Bronchial epithelial cell (primary cell): ENCODE data around the gene NVL. TPM values are rescaled to one million over a fixed set of nuclear protein-coding genes. Genes with fewer than 3 reads are reported as not detected.
"Not testable (repeated sequence)": the region's sequence is repeated elsewhere in the genome, so short reads cannot be mapped to it uniquely, and the experiment has no call there.

Source experiments
- DNase-seq: peaks from one replicate; pipeline ENCODE4 v3.0.0-alpha.2; 2010; ENCODE audit warnings: low read depth
- FAIRE-seq: peaks from 2 replicates; lab custom pipeline; 2011; peaks lifted over from hg19 to GRCh38; lab: Jason Lieb, UNC
- H3K27me3 ChIP-seq: 2 replicates; pipeline ENCODE4 v1.5.1; 2011; ENCODE audit warnings: low read length; ENCODE audit not compliant: control insufficient read depth, insufficient read depth
- H3K36me3 ChIP-seq: 2 replicates; pipeline ENCODE4 v1.5.1; 2011; ENCODE audit warnings: low read length; ENCODE audit not compliant: control insufficient read depth, insufficient read depth
- H3K4me3 ChIP-seq: 2 replicates; pipeline ENCODE4 v1.5.1; 2011; ENCODE audit warnings: mild to moderate bottlenecking, low read depth, low read length, control low read depth
- CTCF ChIP-seq: IDR thresholded peaks from 2 replicates; pipeline ENCODE4 v1.5.1; 2011; ENCODE audit warnings: mild to moderate bottlenecking, moderate library complexity, low read length, control low read depth, inconsistent platforms; ENCODE audit not compliant: insufficient read depth, severe bottlenecking
- total RNA-seq: library from RNA; depleted of rRNA; stranded (reverse); fragments of >200 nt; gene quantifications from 2 replicates; pipeline ENCODE4 v1.2.1, GENCODE V29; 2014

NVL gene
- total RNA-seq, 1 donor from 2014 or later, result 23.7 TPM

- no peaks in the 10 kb centered on the region for H3K36me3 ChIP-seq
- no peak overlapping the region for H3K4me3 ChIP-seq
- no peaks in the 10 kb centered on the region for H3K27me3 ChIP-seq
- FAIRE-seq (no peak), DNase-seq (no peak)
- no peak for TF ChIP-seq CTCF
Measured at GRCh38 chr1:224353975-224354925, 24.3 kb upstream of the NVL start.

GRCh38 chr1:224352436-224353085 lies 22.6 kb upstream of the NVL start:
- FAIRE-seq, result not testable (repeated sequence)

GRCh38 chr1:224349716-224350115 lies 19.7 kb upstream of the NVL start:
- not testable (repeated sequence) for H3K4me3 ChIP-seq, H3K27me3 ChIP-seq, FAIRE-seq, H3K36me3 ChIP-seq, DNase-seq

More at GRCh38 chr1:224352436-224353085, 22.6 kb upstream of the NVL start:
- H3K36me3 ChIP-seq, DNase-seq, H3K4me3 ChIP-seq, H3K27me3 ChIP-seq: not testable (repeated sequence)

GRCh38 chr1:224348137-224348536 lies 18.2 kb upstream of the NVL start:
- no peak overlapping the region for H3K4me3 ChIP-seq
- no peak for TF ChIP-seq CTCF
- DNase-seq (no peak), FAIRE-seq (no peak)
- H3K36me3 ChIP-seq, result no peaks in the 10 kb centered on the region
- H3K27me3 ChIP-seq, result no peaks in the 10 kb centered on the region

GRCh38 chr1:224343679-224344078 lies 13.7 kb upstream of the NVL start:
- Histone ChIP-seq H3K27me3 (no peaks in the 10 kb centered on the region), H3K36me3 (no peaks in the 10 kb centered on the region), H3K4me3 (no peak overlapping the region)
- DNase-seq (no peak), FAIRE-seq (peak; percentile 18)
- TF ChIP-seq CTCF, result no peak

- not testable (repeated sequence) for H3K36me3 ChIP-seq, FAIRE-seq, H3K27me3 ChIP-seq
- peak; percentile 4 for DNase-seq
- peak overlapping the region; percentile 38 for H3K4me3 ChIP-seq
Measured at GRCh38 chr1:224340453-224341384, 10.7 kb upstream of the NVL start.
